HPDE6-E6E7 (cell line): Measurements from ENCODE around the gene RNF25.

ENCODE experiments used
- DNase-seq: peaks from one replicate; pipeline ENCODE4 v3.0.0; 2011; ENCODE audit warnings: missing footprints; ENCODE audit errors: extremely low spot score

The RNF25 gene

GRCh38 chr2:218671654-218672566, at the start of gene RNF25, which contains the start of gene STK36:
RNF25 (minus strand) TSS chr2:218672002; CDS start chr2:218671970, 32 bp downstream.
STK36 (plus strand) TSS chr2:218672086; CDS start chr2:218672830, 744 bp downstream.
- DNase-seq = peak; percentile 85

GRCh38 chr2:218721488-218721887, 49.7 kb upstream of the RNF25 start:
- DNase-seq = no peak

GRCh38 chr2:218720048-218721041, 48.5 kb upstream of the RNF25 start:
- DNase-seq = no peak

GRCh38 chr2:218719457-218719856, 47.7 kb upstream of the RNF25 start:
- DNase-seq = no peak

- DNase-seq = no peak
Observed at GRCh38 chr2:218718058-218718457, 46.3 kb upstream of the RNF25 start.

- peak; percentile 80 for DNase-seq
Observed at GRCh38 chr2:218717262-218717661, 45.5 kb upstream of the RNF25 start.

- DNase-seq = no peak
Observed at GRCh38 chr2:218716070-218716469, 44.3 kb upstream of the RNF25 start.

- DNase-seq = no peak
Observed at GRCh38 chr2:218713922-218714321, 42.1 kb upstream of the RNF25 start.

- DNase-seq = no peak
Observed at GRCh38 chr2:218711550-218711929, 39.7 kb upstream of the RNF25 start.

- peak; percentile 98 for DNase-seq
Observed at GRCh38 chr2:218710687-218711549, 39.1 kb upstream of the RNF25 start, which contains the start of gene TTLL4. TTLL4 (plus strand) TSS chr2:218710835; CDS start chr2:218737677, 26,842 bp downstream.

GRCh38 chr2:218710334-218710686, 38.5 kb upstream of the RNF25 start:
- no peak for DNase-seq

- DNase-seq = no peak
Observed at GRCh38 chr2:218709908-218710307, 38.1 kb upstream of the RNF25 start.

- no peak for DNase-seq
Observed at GRCh38 chr2:218708086-218708485, 36.3 kb upstream of the RNF25 start.

- DNase-seq = no peak
Observed at GRCh38 chr2:218703341-218703740, 31.5 kb upstream of the RNF25 start.

GRCh38 chr2:218701806-218702205, 30.0 kb upstream of the RNF25 start:
- DNase-seq = no peak

- DNase-seq = no peak
Observed at GRCh38 chr2:218698885-218699284, 27.1 kb upstream of the RNF25 start.

- no peak for DNase-seq
Observed at GRCh38 chr2:218694405-218695145, 22.8 kb upstream of the RNF25 start.

GRCh38 chr2:218691234-218691633, 19.4 kb upstream of the RNF25 start:
- DNase-seq = no peak

- DNase-seq = peak; percentile 89
Observed at GRCh38 chr2:218687400-218688060, 15.7 kb upstream of the RNF25 start.

- no peak for DNase-seq
Observed at GRCh38 chr2:218680061-218680460, 8.3 kb upstream of the RNF25 start.
